HG02840 (cell line): ENCODE results near the gene PLEKHA5.

ENCODE experiments used
- ATAC-seq: cut with Tn5 transposase; IDR thresholded peaks from one replicate; pipeline ENCODE4 v1.9.1; 2021; ENCODE audit warnings: mild to moderate bottlenecking, moderate library complexity, moderate number of reproducible peaks; ENCODE audit not compliant: unreplicated experiment, low FRiP score

The PLEKHA5 gene

GRCh38 chr12:19198272-19198671 is 68.7 kb downstream of the PLEKHA5 start:
- ATAC-seq, result no peak

GRCh38 chr12:19199332-19199731 is 69.8 kb downstream of the PLEKHA5 start:
- no peak for ATAC-seq

DNA sequence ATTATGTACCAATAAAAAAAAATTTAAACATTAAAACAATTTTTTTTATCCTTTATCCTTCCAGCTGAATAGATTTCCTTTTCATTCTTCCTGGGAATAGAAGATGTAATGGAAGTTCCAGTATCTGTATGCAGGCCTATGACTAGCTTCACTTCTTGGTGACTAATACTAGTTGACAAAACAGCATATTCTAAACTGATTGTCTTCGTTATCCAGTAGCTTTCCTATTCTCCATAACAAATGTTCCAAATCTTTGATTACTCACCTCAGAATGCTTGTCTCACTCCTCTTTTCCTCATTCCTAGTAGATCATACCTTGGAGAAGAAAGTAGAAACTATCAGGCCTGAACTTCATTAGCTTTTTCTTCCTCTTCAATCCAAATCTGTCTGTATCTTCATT is 70.7 kb downstream of the PLEKHA5 start:
- ATAC-seq, result no peak

DNA sequence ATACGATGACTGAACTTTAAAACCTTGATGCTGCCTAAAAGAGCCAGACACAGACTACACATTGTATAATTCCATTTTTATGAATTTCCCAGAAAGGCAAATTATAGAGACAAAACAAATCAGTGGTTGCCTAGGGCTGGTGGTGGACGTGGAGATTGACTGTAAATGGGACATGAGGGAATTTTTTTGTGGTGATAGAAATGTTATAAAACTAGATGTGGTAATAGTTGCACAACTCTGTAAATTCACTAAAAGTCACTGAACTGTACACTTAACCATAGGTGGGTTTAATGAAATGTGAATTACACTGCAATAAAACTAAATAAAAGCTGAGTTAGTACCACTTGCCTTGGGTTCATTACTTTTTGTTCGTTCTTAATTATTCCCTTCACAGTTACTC is 72.1 kb downstream of the PLEKHA5 start:
- no peak for ATAC-seq

GRCh38 chr12:19203013-19203412 is 73.5 kb downstream of the PLEKHA5 start:
- ATAC-seq, result no peak

- ATAC-seq, result no peak
Measured at GRCh38 chr12:19203539-19204506, 74.3 kb downstream of the PLEKHA5 start.

DNA sequence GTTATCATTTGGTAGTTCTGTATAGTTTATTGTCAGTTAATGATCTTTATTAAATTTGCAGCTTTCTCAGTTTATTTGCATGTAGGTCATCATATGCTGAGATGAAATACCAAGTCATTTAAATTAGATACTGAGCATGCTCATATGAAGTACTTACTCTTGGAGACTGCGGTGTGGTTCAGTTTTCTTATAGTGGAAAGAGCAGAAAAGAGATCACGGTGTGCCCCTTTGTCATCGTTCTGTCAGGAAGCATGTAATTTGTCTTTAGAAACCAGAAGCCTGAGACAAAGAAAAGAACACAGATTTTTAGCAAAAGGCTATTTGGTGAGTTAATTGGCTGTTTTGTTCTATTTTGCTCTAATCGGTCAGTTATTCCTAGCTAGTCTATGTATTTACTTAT is 75.6 kb downstream of the PLEKHA5 start:
- ATAC-seq, result no peak

- no peak for ATAC-seq
Measured at GRCh38 chr12:19206493-19207077, 77.1 kb downstream of the PLEKHA5 start.

- no peak for ATAC-seq
Measured at GRCh38 chr12:19208456-19208855, 78.9 kb downstream of the PLEKHA5 start.

GRCh38 chr12:19209661-19210060 is 80.1 kb downstream of the PLEKHA5 start:
- no peak for ATAC-seq

- no peak for ATAC-seq
Measured at GRCh38 chr12:19211802-19212201, 82.3 kb downstream of the PLEKHA5 start.

DNA sequence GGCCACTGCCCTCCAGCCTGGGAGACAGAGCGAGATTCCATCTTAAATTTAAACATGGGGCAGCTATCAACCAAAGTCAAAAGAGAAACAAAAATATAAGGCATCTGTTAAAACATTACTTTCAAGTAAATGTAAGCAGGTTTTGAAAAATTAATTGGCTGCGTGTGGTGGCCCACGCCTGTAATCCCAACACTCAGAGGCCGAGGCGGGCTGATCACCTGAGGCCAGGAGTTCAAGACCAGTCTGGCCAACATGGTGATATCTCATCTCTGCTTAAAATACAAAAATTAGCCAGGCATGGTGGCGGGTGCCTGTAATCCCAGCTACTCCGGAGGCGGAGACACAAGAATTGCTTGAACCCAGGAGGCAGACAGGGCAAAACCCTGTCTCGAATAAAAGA is 82.7 kb downstream of the PLEKHA5 start:
- no peak for ATAC-seq

DNA sequence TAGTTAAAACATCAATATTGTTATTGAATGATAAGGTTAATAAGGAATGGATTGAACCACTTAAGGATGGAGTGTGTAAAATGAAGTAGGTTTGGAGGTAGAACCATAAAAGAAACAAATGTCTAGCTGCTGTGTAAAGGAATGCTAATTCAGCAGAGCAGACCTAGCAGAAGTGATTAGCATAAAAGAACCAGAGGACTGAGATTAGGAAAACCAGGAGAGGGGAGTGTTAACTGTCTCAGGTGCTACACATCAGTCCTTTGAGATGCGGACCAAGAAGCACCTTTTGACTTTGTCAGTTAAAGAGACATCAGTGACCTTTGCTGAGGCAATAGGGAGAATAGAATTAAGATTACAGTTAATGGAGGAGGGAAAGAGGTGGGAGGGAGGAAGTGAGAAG is 84.5 kb downstream of the PLEKHA5 start:
- no peak for ATAC-seq

- no peak for ATAC-seq
Measured at GRCh38 chr12:19215115-19215514, 85.6 kb downstream of the PLEKHA5 start.

GRCh38 chr12:19217446-19217845 is 87.9 kb downstream of the PLEKHA5 start:
- no peak for ATAC-seq

GRCh38 chr12:19220205-19220604 is 90.7 kb downstream of the PLEKHA5 start:
- no peak for ATAC-seq

- no peak for ATAC-seq
Measured at GRCh38 chr12:19220852-19221466, 91.4 kb downstream of the PLEKHA5 start.

DNA sequence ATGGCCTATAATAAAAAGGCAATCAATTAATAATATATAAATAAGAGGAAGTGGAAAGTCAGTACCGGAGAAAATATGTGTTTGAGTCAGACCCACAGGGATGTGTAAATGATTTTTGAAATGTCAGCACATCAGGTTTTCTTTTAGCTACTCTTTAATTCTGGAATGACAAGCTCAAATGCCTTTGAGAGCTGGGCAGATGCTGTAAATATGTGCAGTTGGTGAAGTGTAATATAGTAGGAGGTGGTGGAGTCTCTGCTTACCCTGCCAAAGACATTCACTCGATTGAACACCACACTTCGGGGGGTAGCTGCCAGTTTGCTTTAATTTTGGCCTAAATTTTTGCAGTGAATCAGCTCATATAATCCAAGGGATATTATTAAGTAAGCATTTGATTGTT is 93.0 kb downstream of the PLEKHA5 start:
- ATAC-seq, result no peak

GRCh38 chr12:19223018-19223417 is 93.5 kb downstream of the PLEKHA5 start:
- no peak for ATAC-seq

- ATAC-seq, result no peak
Measured at GRCh38 chr12:19223695-19224094, 94.2 kb downstream of the PLEKHA5 start.

GRCh38 chr12:19224746-19225145 is 95.2 kb downstream of the PLEKHA5 start:
- no peak for ATAC-seq
